ENCODE results near the gene ZNF576.

DNA sequence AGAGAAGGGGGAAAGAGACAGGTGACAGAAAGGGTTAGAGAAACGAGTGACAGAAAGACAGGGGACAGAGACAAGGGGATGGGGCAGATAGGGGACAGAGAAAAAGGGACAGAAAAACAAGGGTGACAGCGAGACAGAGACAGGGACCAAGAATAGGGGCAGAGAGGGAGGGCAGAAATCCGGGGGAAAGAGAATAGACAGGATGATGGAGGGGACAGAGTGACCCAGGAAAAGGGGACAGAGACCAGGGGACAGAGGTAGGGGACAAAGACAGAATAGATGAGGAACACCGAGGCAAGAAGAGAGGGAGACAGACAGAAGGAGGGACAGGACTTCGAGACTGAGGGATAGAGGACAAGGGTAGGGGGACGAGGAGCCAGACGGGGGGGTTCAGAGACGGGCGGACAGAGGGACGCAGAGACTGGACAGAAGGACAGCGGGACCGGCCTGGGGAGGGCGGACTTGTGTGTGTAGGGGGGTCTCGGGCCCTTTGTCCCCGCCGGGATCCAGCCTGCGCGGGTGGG lies 42.7 kb downstream of the ZNF576 start:
- TF ChIP-seq POLR2A (IDR thresholded peaks at IDR 0.05) = no peak
- TF ChIP-seq, protein P1, sequence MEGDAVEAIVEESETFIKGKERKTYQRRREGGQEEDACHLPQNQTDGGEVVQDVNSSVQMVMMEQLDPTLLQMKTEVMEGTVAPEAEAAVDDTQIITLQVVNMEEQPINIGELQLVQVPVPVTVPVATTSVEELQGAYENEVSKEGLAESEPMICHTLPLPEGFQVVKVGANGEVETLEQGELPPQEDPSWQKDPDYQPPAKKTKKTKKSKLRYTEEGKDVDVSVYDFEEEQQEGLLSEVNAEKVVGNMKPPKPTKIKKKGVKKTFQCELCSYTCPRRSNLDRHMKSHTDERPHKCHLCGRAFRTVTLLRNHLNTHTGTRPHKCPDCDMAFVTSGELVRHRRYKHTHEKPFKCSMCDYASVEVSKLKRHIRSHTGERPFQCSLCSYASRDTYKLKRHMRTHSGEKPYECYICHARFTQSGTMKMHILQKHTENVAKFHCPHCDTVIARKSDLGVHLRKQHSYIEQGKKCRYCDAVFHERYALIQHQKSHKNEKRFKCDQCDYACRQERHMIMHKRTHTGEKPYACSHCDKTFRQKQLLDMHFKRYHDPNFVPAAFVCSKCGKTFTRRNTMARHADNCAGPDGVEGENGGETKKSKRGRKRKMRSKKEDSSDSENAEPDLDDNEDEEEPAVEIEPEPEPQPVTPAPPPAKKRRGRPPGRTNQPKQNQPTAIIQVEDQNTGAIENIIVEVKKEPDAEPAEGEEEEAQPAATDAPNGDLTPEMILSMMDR (IDR thresholded peaks at IDR 0.05) = no peak

Data from lower leg skin (tissue), 3 donors.